ENCODE data around the gene MSX2.

Gene MSX2

GRCh38 chr5:174775081-174775480 lies 50.7 kb downstream of the MSX2 start:
- DNase-seq (ENCODE audit: low spot score): no peak

- no peak for DNase-seq (ENCODE audit: low spot score)
Measured at GRCh38 chr5:174777111-174777510, 52.7 kb downstream of the MSX2 start.

GRCh38 chr5:174777583-174777982 lies 53.2 kb downstream of the MSX2 start:
- DNase-seq (ENCODE audit: low spot score): no peak

All from hepatic stellate cell (primary cell).